GM23248 (cell line): ENCODE measurements around the gene CLSTN2. TPM values are rescaled to one million over a fixed set of nuclear protein-coding genes. Genes with fewer than 3 reads are reported as not detected.

ENCODE experiments used
- DNase-seq: peaks from one replicate; pipeline ENCODE4 v3.0.0-alpha.2; 2015
- H2AFZ ChIP-seq: fragments of 200-600 bp; sonication (generic); 2 replicates; pipeline ENCODE4 v1.6.1; 2016; ENCODE audit warnings: antibody characterized with exemption
- H3F3A ChIP-seq: fragments of 200-600 bp; sonication (generic); 2 replicates; pipeline ENCODE4 v1.6.1; 2016; ENCODE audit warnings: mild to moderate bottlenecking, antibody characterized with exemption, mixed run types; ENCODE audit not compliant: insufficient read depth
- H3K27ac ChIP-seq: fragments of 200-600 bp; sonication (generic); 2 replicates; pipeline ENCODE4 v1.5.1; 2016; ENCODE audit warnings: mild to moderate bottlenecking
- H3K27me3 ChIP-seq: fragments of 200-600 bp; sonication (generic); replicated peaks from 2 replicates; pipeline ENCODE4 v1.6.1; 2016; ENCODE audit warnings: mild to moderate bottlenecking; ENCODE audit not compliant: insufficient read depth
- H3K36me3 ChIP-seq: fragments of 200-600 bp; sonication (generic); 2 replicates; pipeline ENCODE4 v1.6.1; 2016; ENCODE audit warnings: low read depth, mild to moderate bottlenecking
- H3K4me1 ChIP-seq: fragments of 200-600 bp; sonication (generic); 2 replicates; pipeline ENCODE4 v1.6.1; 2016; ENCODE audit warnings: mild to moderate bottlenecking; ENCODE audit not compliant: insufficient read depth
- H3K4me2 ChIP-seq: fragments of 200-600 bp; sonication (generic); one replicate; pipeline ENCODE4 v1.6.1; 2016; ENCODE audit warnings: mild to moderate bottlenecking; ENCODE audit not compliant: unreplicated experiment
- H3K4me3 ChIP-seq: fragments of 200-600 bp; sonication (generic); 2 replicates; pipeline ENCODE4 v1.5.1; 2016; ENCODE audit warnings: mild to moderate bottlenecking
- H3K79me2 ChIP-seq: fragments of 200-600 bp; sonication (generic); 2 replicates; pipeline ENCODE4 v1.6.1; 2016; ENCODE audit warnings: mild to moderate bottlenecking; ENCODE audit not compliant: insufficient read depth
- H3K9ac ChIP-seq: fragments of 200-600 bp; sonication (generic); 2 replicates; pipeline ENCODE4 v1.6.1; 2016; ENCODE audit warnings: mild to moderate bottlenecking
- H3K9me2 ChIP-seq: fragments of 200-600 bp; sonication (generic); 2 replicates; pipeline ENCODE4 v1.6.1; 2016; ENCODE audit warnings: mixed run types, mild to moderate bottlenecking, moderate library complexity; ENCODE audit not compliant: insufficient read depth
- H3K9me3 ChIP-seq: fragments of 200-600 bp; sonication (generic); one replicate; pipeline ENCODE4 v1.6.1; 2017; ENCODE audit warnings: low read depth
- H4K20me1 ChIP-seq: fragments of 200-600 bp; sonication (generic); 2 replicates; pipeline ENCODE4 v1.6.0; 2016; ENCODE audit not compliant: insufficient read depth
- EZH2 ChIP-seq: fragments of 200-600 bp; sonication (generic); IDR thresholded peaks from 2 replicates; pipeline ENCODE4 v1.6.1; 2018; ENCODE audit warnings: antibody characterized with exemption, mild to moderate bottlenecking; ENCODE audit not compliant: insufficient read depth, poor library complexity, severe bottlenecking
- EZH2phosphoT487 ChIP-seq: fragments of 200-600 bp; sonication (generic); IDR thresholded peaks from 2 replicates; pipeline ENCODE4 v1.6.1; 2018; ENCODE audit warnings: antibody characterized with exemption, moderate library complexity, mild to moderate bottlenecking, low read depth; ENCODE audit not compliant: insufficient read depth
- WGBS, 2 experiments: methylation state at CpG; one replicate each; pipeline ENCODE4 v1.1.6; 2015 to 2017; ENCODE audit warnings: low lambda C conversion rate in 2 of 2, low coverage in 1 of 2; ENCODE audit errors: missing lambda C conversion rate in 2 of 2; 5-methylcytosine and 5-hydroxymethylcytosine counted together
- in situ Hi-C: fragments of 300-500 bp; cut with MboI; formaldehyde crosslinking; loops from 2 replicates; pipeline ENCODE4 v1.15.0; 2020
- polyA plus RNA-seq: library from polyadenylated mRNA; unstranded; fragments of >200 nt; fragmentation: Nextera tagmentation; extraction: Ambion mirVana; gene quantifications from 2 replicates; pipeline ENCODE4 v1.2.1, GENCODE V29; 2016
- total RNA-seq: library from RNA; depleted of rRNA; stranded (reverse); fragments of >200 nt; shearing (Covaris generic); gene quantifications from 2 replicates; pipeline ENCODE4 v1.2.3, GENCODE V29; 2014

CLSTN2 gene
- total and polyA plus RNA-seq, 2 experiments from 2014 or later: not detected

DNA sequence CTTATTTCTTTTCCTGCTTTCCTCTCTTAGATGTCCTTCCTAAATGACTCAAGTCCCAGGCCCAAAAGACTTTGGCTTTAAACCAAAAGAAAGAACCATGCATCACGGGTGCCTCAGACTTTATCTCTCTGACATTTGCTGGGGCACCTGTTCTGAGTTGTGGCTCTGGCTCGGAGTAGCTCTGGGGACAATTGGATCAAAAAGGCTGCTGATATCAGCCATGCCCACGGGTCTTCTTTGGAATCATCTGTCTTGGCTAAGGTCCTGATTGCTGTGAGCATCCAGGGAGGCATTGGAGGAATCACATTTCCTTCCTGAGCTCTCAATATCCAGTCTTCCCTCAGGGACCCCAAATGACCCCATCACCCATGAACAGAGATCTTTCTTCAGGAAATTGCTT, 59.9 kb downstream of the CLSTN2 start:
- no peak overlapping the region for H3K9ac ChIP-seq
- H3K36me3 ChIP-seq: no peaks in the 10 kb centered on the region
- H3K27me3 ChIP-seq: no peaks in the 10 kb centered on the region
- DNase-seq: no peak
- no peaks in the 10 kb centered on the region for H3K9me3 ChIP-seq
- H3K9me2 ChIP-seq: no peaks in the 10 kb centered on the region
- H2AFZ ChIP-seq: no peak overlapping the region
- no peak overlapping the region for H3K4me3 ChIP-seq
- no peaks in the 10 kb centered on the region for H4K20me1 ChIP-seq
- H3K79me2 ChIP-seq: no peaks in the 10 kb centered on the region
- no peak for TF ChIP-seq EZH2phosphoT487
- no peak for TF ChIP-seq EZH2
- H3K4me1 ChIP-seq: no peaks in the 10 kb centered on the region
- no peak overlapping the region for H3K27ac ChIP-seq
- no peak overlapping the region for H3K4me2 ChIP-seq
- WGBS, 2 experiments: 6 to 13% methylated on average over 3 of the region's 3 CpGs
- in situ Hi-C loops: no loop called here
- H3F3A ChIP-seq: no peaks in the 10 kb centered on the region

DNA sequence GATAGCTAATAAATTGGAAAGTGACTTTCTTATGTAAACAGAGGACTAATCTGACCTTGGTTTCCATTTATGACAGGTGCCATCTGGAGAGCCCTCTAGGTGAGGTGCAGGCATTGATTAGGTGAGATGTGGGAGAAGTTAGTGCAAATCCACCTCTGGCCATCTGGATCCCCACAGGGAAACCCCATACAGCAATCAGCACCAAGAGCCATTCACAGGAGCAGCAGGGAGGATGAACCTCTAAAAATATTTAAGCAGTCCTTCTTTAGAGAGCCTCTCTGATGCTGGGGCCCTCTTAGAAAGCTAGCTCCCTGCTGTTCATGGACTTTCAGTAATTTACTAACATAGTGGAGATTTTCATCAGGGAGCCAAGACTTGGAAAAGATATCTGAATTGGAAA, 69.3 kb downstream of the CLSTN2 start:
- H3K36me3 ChIP-seq: no peaks in the 10 kb centered on the region
- H3K79me2 ChIP-seq: no peaks in the 10 kb centered on the region
- in situ Hi-C loops: no loop called here
- H3K27ac ChIP-seq: no peak overlapping the region
- H3K4me3 ChIP-seq: no peak overlapping the region
- H3K4me2 ChIP-seq: no peak overlapping the region
- no peaks in the 10 kb centered on the region for H3K27me3 ChIP-seq
- no peaks in the 10 kb centered on the region for H3K9me3 ChIP-seq
- H3K4me1 ChIP-seq: no peaks in the 10 kb centered on the region
- no peaks in the 10 kb centered on the region for H3K9me2 ChIP-seq
- H2AFZ ChIP-seq: no peak overlapping the region
- H4K20me1 ChIP-seq: 0 out of 2 replicates have a peak, but pooled peaks cover 3% of the 10 kb centered on the region
- H3K9ac ChIP-seq: no peak overlapping the region
- H3F3A ChIP-seq: no peaks in the 10 kb centered on the region
- no peak for DNase-seq
- TF ChIP-seq EZH2phosphoT487: no peak
- no peak for TF ChIP-seq EZH2

DNA sequence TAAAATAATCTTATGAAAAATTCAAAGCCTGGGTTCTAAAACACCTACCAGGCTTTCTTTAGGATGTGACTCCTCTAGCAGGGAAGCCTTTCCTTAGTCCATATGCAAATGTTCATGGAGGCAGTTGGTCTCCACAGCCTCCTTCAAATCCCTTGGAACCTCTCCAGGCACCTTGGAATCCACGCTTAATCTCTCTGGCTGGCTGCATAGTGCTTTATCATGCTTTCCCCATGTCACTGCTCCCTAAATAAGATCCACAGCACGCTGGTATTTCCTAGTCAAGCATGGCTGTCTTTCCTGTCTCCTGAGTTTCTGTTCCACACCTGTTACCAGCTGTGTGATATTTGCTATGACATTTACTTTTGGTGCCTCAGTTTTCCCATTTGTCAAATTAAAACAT, 71.3 kb downstream of the CLSTN2 start:
- 0 out of 2 replicates have a peak, but pooled peaks cover 3% of the 10 kb centered on the region for H4K20me1 ChIP-seq
- no peak overlapping the region for H3K4me2 ChIP-seq
- 2 to 34% methylated on average over 2 of the region's 2 CpGs for WGBS, 2 experiments
- H3K4me1 ChIP-seq: no peaks in the 10 kb centered on the region
- H3K9me3 ChIP-seq: no peaks in the 10 kb centered on the region
- H3K27me3 ChIP-seq: no peaks in the 10 kb centered on the region
- no peaks in the 10 kb centered on the region for H3K9me2 ChIP-seq
- in situ Hi-C loops: no loop called here
- H3F3A ChIP-seq: no peaks in the 10 kb centered on the region
- no peak for DNase-seq
- H3K36me3 ChIP-seq: no peaks in the 10 kb centered on the region
- no peaks in the 10 kb centered on the region for H3K79me2 ChIP-seq
- no peak overlapping the region for H2AFZ ChIP-seq
- no peak overlapping the region for H3K9ac ChIP-seq
- no peak overlapping the region for H3K27ac ChIP-seq
- no peak overlapping the region for H3K4me3 ChIP-seq
- TF ChIP-seq EZH2phosphoT487 (no peak), EZH2 (no peak)

DNA sequence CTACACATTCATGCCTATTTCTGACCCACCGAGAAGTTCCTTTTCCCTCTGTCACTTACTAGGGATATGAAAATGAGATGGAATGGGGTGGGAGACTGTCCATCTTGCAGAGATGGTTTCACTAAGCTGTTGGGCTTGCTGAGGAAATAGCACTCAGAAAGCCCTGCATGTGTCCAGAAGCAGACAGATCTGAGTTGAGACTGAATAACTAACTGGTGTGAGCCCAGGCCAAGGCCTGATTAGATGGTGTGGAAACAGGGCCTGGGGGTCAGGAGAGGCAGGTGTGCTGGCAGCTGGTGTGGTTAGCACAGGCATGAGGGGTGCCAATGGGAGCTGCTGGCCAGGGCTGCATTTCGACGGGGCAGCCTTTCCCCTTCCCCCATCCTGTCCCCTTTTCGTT, 72.1 kb downstream of the CLSTN2 start:
- no peaks in the 10 kb centered on the region for H3K9me3 ChIP-seq
- no peaks in the 10 kb centered on the region for H3K4me1 ChIP-seq
- H3K27ac ChIP-seq: no peak overlapping the region
- in situ Hi-C loops: no loop called here
- no peaks in the 10 kb centered on the region for H3K27me3 ChIP-seq
- H3K9ac ChIP-seq: no peak overlapping the region
- H3K4me2 ChIP-seq: no peak overlapping the region
- no peak for DNase-seq
- no peaks in the 10 kb centered on the region for H3F3A ChIP-seq
- TF ChIP-seq EZH2phosphoT487 (no peak), EZH2 (no peak)
- H3K36me3 ChIP-seq: no peaks in the 10 kb centered on the region
- no peaks in the 10 kb centered on the region for H3K9me2 ChIP-seq
- H2AFZ ChIP-seq: no peak overlapping the region
- 49 to 59% methylated on average over 4 of the region's 4 CpGs for WGBS, 2 experiments
- no peaks in the 10 kb centered on the region for H3K79me2 ChIP-seq
- H3K4me3 ChIP-seq: no peak overlapping the region
- 0 out of 2 replicates have a peak, but pooled peaks cover 3% of the 10 kb centered on the region for H4K20me1 ChIP-seq
